K562 (cell line): ENCODE data around the gene ERVFRD-1. TPM values are rescaled to one million over a fixed set of nuclear protein-coding genes. Genes with fewer than 3 reads are reported as not detected.
A peak's percentile ranks its signal among the peaks of the same experiment; 100 is the strongest.

ENCODE experiments used
- polyA plus RNA-seq, 8 experiments: library from polyadenylated mRNA; depleted of rRNA in 4 of 8; stranded (reverse) in 5 of 8; unstranded in 3 of 8; fragments of >200 nt; fragmentation: Nextera tagmentation in 2 of 8; fragmentation: Illumina TruSeq in 1 of 8; extraction: Ambion mirVana in 2 of 8; extraction: Trizol in 1 of 8; gene quantifications; 2 replicates each; pipeline versions ENCODE4 v1.2.1 to v1.2.3, GENCODE V29; 2011 to 2014; ENCODE audit warnings: inconsistent platforms in 1 of 8, missing spikeins in 1 of 8
- total RNA-seq, 7 experiments: library from RNA; depleted of rRNA in 6 of 7; stranded (reverse); fragments of >200 nt in 6 of 7; fragmentation: Illumina TruSeq in 2 of 7; extraction: Trizol in 2 of 7; gene quantifications; 2 replicates each; pipeline versions ENCODE4 v1.2.1 to v1.2.3, GENCODE V29; 2011 to 2021; ENCODE audit warnings: low replicate concordance in 1 of 7
- TF ChIP-seq, protein P1 (sequence below): fragments of 250-450 bp; sonication (Bioruptor Pico); IDR thresholded peaks from 2 replicates; pipeline ENCODE4 v1.4.0; 2020; ENCODE audit warnings: mild to moderate bottlenecking, moderate library complexity
- TF ChIP-seq, protein P2 (sequence below), 2 experiments: fragments of 450-650 bp; formaldehyde crosslinking in 1 of 2; IDR thresholded peaks; 2 replicates each; pipeline versions ENCODE4 v1.4.0 to v1.6.1; 2014 to 2020; ENCODE audit warnings: mild to moderate bottlenecking in 2 of 2, borderline replicate concordance in 1 of 2, low read depth in 1 of 2
- TF ChIP-seq, protein P3 (sequence below), 2 experiments: fragments of 450-650 bp; IDR thresholded peaks; 2 replicates each; pipeline ENCODE4 v1.6.1; 2016; ENCODE audit warnings: mild to moderate bottlenecking in 2 of 2, borderline replicate concordance in 1 of 2, low read depth in 1 of 2, moderate library complexity in 1 of 2

Gene ERVFRD-1
- total and polyA plus RNA-seq, 9 of the 15 experiments (the other 6 are each of a cell fraction or from before 2014, with no cell fraction given), result 0.05 to 0.14 (median 0.09) TPM; not detected in 2

DNA sequence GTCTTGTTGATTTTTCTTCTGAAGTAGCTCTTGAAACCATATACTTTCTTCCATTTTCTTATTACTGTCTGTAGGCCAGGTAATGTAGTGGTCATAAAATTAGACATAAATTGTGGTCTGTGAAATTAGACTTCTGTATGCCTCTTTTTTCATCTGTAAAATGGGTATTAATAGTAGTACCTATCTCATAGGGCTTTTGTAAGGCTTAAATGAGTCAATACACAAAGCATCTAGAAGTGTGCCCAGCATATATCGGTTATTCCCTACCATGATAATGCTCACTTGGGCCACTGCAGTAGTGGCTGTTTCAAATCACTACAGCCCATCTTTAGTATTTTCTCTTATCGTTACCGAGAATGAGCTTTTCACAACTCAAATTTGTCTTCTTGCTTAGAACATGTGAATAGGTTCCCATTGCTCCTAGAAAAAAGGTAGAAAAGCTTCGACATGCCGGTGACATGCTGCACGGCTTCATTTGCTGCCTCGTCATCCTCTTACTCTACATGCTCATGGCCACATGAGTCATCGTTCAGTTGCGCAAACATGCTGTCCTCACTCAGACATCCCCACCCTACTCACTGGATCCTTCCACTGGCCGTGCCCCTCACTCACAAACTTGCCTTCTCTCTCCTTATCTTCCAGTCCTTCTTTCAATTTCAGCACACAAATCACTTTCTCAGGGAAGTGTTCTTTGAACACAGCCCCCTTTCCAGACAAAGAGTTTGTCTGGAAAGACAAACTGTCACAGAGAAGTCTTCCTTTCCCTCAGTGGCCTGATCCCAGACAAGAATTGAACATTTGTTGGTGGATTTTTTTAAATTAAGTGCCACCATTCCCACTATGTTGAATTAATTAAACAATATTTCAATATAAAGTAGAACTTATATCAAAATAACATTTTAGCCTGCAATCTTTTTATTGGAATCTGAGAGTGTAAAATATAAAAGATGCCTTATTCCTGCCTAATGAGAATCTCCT is 32.2 kb upstream of the ERVFRD-1 start (continued):
- TF ChIP-seq, protein P1, sequence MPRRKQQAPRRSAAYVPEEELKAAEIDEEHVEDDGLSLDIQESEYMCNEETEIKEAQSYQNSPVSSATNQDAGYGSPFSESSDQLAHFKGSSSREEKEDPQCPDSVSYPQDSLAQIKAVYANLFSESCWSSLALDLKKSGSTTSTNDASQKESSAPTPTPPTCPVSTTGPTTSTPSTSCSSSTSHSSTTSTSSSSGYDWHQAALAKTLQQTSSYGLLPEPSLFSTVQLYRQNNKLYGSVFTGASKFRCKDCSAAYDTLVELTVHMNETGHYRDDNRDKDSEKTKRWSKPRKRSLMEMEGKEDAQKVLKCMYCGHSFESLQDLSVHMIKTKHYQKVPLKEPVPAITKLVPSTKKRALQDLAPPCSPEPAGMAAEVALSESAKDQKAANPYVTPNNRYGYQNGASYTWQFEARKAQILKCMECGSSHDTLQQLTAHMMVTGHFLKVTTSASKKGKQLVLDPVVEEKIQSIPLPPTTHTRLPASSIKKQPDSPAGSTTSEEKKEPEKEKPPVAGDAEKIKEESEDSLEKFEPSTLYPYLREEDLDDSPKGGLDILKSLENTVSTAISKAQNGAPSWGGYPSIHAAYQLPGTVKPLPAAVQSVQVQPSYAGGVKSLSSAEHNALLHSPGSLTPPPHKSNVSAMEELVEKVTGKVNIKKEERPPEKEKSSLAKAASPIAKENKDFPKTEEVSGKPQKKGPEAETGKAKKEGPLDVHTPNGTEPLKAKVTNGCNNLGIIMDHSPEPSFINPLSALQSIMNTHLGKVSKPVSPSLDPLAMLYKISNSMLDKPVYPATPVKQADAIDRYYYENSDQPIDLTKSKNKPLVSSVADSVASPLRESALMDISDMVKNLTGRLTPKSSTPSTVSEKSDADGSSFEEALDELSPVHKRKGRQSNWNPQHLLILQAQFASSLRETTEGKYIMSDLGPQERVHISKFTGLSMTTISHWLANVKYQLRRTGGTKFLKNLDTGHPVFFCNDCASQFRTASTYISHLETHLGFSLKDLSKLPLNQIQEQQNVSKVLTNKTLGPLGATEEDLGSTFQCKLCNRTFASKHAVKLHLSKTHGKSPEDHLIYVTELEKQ (CRISPR knock-in tag), result no peak
- TF ChIP-seq, protein P2, sequence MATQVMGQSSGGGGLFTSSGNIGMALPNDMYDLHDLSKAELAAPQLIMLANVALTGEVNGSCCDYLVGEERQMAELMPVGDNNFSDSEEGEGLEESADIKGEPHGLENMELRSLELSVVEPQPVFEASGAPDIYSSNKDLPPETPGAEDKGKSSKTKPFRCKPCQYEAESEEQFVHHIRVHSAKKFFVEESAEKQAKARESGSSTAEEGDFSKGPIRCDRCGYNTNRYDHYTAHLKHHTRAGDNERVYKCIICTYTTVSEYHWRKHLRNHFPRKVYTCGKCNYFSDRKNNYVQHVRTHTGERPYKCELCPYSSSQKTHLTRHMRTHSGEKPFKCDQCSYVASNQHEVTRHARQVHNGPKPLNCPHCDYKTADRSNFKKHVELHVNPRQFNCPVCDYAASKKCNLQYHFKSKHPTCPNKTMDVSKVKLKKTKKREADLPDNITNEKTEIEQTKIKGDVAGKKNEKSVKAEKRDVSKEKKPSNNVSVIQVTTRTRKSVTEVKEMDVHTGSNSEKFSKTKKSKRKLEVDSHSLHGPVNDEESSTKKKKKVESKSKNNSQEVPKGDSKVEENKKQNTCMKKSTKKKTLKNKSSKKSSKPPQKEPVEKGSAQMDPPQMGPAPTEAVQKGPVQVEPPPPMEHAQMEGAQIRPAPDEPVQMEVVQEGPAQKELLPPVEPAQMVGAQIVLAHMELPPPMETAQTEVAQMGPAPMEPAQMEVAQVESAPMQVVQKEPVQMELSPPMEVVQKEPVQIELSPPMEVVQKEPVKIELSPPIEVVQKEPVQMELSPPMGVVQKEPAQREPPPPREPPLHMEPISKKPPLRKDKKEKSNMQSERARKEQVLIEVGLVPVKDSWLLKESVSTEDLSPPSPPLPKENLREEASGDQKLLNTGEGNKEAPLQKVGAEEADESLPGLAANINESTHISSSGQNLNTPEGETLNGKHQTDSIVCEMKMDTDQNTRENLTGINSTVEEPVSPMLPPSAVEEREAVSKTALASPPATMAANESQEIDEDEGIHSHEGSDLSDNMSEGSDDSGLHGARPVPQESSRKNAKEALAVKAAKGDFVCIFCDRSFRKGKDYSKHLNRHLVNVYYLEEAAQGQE (IDR thresholded peaks at IDR 0.05; ENCODE audit: borderline replicate concordance), result peak; percentile 40; the same call in 1 of the 2 replicates
- TF ChIP-seq, protein P2 (CRISPR knock-in tag; IDR thresholded peaks at IDR 0.05; ENCODE audit: low read depth), result no peak
- TF ChIP-seq, protein P3, sequence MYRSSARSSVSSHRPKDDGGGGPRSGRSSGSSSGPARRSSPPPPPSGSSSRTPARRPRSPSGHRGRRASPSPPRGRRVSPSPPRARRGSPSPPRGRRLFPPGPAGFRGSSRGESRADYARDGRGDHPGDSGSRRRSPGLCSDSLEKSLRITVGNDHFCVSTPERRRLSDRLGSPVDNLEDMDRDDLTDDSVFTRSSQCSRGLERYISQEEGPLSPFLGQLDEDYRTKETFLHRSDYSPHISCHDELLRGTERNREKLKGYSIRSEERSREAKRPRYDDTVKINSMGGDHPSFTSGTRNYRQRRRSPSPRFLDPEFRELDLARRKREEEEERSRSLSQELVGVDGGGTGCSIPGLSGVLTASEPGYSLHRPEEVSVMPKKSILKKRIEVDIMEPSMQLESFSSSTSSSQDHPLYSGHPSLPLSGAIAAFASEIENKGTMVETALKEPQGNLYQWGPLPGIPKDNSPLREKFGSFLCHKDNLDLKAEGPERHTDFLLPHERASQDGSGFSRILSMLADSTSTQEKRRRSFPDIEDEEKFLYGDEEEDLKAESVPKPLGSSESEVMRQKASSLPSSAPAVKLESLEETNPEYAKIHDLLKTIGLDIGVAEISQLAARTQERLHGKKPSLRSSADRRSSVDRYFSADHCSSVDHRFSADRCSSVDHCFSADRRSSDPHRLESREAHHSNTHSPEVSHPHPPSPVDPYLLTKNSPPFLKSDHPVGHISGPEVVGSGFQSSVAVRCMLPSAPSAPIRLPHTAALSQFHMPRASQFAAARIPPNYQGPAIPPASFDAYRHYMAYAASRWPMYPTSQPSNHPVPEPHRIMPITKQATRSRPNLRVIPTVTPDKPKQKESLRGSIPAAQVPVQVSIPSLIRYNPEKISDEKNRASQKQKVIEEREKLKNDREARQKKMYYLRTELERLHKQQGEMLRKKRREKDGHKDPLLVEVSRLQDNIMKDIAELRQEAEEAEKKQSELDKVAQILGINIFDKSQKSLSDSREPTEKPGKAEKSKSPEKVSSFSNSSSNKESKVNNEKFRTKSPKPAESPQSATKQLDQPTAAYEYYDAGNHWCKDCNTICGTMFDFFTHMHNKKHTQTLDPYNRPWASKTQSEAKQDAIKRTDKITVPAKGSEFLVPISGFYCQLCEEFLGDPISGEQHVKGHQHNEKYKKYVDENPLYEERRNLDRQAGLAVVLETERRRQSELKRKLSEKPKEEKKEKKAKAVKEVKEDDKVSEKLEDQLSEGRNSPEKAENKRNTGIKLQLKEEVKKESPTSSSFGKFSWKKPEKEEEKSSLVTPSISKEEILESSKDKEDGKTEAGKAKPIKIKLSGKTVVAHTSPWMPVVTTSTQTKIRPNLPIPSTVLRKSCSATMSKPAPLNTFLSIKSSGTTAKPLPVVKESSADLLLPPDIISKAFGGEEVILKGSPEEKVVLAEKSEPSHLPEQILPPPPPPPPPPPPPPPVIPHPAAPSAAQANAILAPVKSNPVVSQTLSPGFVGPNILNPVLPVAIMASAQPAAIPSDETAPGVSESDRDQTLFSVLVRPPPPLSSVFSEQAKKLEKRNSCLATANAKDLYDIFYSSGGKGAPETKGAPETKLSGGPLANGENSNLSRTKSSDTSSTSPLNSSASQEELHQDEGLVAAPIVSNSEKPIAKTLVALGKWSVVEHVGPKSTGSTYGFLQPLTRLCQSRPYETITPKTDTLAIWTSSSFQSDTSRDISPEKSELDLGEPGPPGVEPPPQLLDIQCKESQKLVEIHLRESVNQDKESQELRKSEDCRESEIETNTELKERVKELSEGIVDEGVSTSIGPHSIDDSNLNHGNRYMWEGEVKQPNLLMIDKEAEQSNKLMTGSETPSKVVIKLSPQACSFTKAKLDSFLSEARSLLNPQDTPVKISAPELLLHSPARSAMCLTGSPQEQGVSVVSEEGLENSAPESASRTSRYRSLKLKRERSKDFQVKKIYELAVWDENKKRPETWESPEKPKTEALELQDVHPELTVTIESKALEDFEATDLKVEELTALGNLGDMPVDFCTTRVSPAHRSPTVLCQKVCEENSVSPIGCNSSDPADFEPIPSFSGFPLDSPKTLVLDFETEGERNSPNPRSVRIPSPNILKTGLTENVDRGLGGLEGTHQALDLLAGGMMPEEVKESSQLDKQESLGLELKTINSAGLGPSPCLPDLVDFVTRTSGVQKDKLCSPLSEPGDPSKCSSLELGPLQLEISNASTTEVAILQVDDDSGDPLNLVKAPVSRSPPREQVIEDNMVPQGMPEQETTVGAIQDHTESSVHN (IDR thresholded peaks at IDR 0.05; ENCODE audit: borderline replicate concordance in 1 of 2, low read depth in 1 of 2), result peak in 1 of 2 experiments; percentile 76; a peak in 2 of 4 replicates
